ENCODE measurements around the gene GANAB.
A peak's percentile ranks its signal among the peaks of the same experiment; 100 is the strongest.

The GANAB gene

GRCh38 chr11:62603776-62604299 lies 42.6 kb downstream of the GANAB start:
- Histone ChIP-seq H4K12ac (ENCODE audit: low read depth, low read length) (no peak overlapping the region), H3K27me3 (ENCODE audit: insufficient read depth, low read length) (no peaks in the 10 kb centered on the region), H3K36me3 (ENCODE audit: control insufficient read depth in 1 of 2, insufficient read depth in 2 of 2, low read length in 2 of 2) (peaks cover 26 to 28% of the 10 kb centered on the region in 2 experiments), H3K27ac (ENCODE audit: low read depth, low read length) (no peak overlapping the region), H2BK120ac (ENCODE audit: insufficient read depth, low read length, poor library complexity) (no peak overlapping the region), H3K4me2 (ENCODE audit: low read length) (no peak overlapping the region), H3K4me3 (ENCODE audit: low read depth, low read length) (no peak overlapping the region), H3K23ac (ENCODE audit: low read length) (no peak overlapping the region), H2AFZ (ENCODE audit: insufficient read depth, low read length, poor library complexity) (no peak overlapping the region), H3K79me1 (ENCODE audit: low read length) (peaks cover 21% of the 10 kb centered on the region), H2BK12ac (ENCODE audit: low read length) (no peak overlapping the region), H3K79me2 (ENCODE audit: control insufficient read depth, insufficient read depth, low read length, poor library complexity) (peaks cover 11% of the 10 kb centered on the region), H3K14ac (ENCODE audit: low read length) (no peak overlapping the region), H3K9ac (ENCODE audit: low read length) (no peak overlapping the region), H4K91ac (ENCODE audit: low read depth, low read length) (no peak overlapping the region), H4K8ac (ENCODE audit: low read depth, low read length) (no peak overlapping the region), H3K4me1 (ENCODE audit: control insufficient read depth in 1 of 2, insufficient read depth in 2 of 2, low read length in 2 of 2) (peaks cover 10 to 16% of the 10 kb centered on the region in 2 experiments), H2BK5ac (ENCODE audit: low read depth, low read length, poor library complexity) (no peak overlapping the region), H3K18ac (ENCODE audit: low read length) (no peak overlapping the region), H2AK5ac (ENCODE audit: low read length) (no peak overlapping the region), H3K9me3 (ENCODE audit: insufficient read depth, low read depth, low read length) (no peaks in the 10 kb centered on the region), H3K4ac (ENCODE audit: low read depth, low read length) (no peak overlapping the region)
- no peak for DNase-seq
- no CpG with 5 or more reads among the region's 8 CpGs for WGBS (ENCODE audit: extremely low coverage, insufficient coverage, insufficient read length)

DNA sequence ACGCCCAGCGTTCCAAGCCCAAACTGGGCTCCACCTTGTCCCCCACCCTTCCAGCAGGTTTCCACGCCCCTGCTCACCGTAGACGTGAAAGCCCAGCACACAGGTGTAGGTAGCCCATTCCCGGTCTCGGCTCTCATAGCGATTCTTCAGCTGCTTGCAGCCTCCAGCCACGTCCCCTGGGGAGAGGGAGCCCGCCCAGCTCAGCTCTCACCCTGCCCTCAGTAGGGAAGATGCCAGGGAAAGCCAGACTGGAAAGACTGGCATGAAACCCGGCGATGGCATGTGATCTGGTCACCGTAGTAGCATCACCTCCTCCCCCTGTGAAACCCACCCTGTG lies 43.4 kb downstream of the GANAB start:
- peak overlapping the region; percentile 0 for H3K18ac ChIP-seq (ENCODE audit: low read length)
- no peak overlapping the region for H3K9ac ChIP-seq (ENCODE audit: low read length)
- H3K79me2 ChIP-seq (ENCODE audit: control insufficient read depth, insufficient read depth, low read length, poor library complexity), result peaks cover 11% of the 10 kb centered on the region
- H3K23ac ChIP-seq (ENCODE audit: low read length), result no peak overlapping the region
- WGBS (ENCODE audit: extremely low coverage, insufficient coverage, insufficient read length), result no CpG with 5 or more reads among the region's 13 CpGs
- H3K4me1 ChIP-seq (ENCODE audit: control insufficient read depth in 1 of 2, insufficient read depth in 2 of 2, low read length in 2 of 2), result peaks cover 10 to 16% of the 10 kb centered on the region in 2 experiments
- H3K27me3 ChIP-seq (ENCODE audit: insufficient read depth, low read length), result no peaks in the 10 kb centered on the region
- H3K9me3 ChIP-seq (ENCODE audit: insufficient read depth, low read depth, low read length), result no peaks in the 10 kb centered on the region
- H2BK120ac ChIP-seq (ENCODE audit: insufficient read depth, low read length, poor library complexity), result peak overlapping the region; percentile 5
- H3K4me3 ChIP-seq (ENCODE audit: low read depth, low read length), result peak overlapping the region; percentile 72
- peaks cover 25 to 27% of the 10 kb centered on the region in 2 experiments for H3K36me3 ChIP-seq (ENCODE audit: control insufficient read depth in 1 of 2, insufficient read depth in 2 of 2, low read length in 2 of 2)
- peak overlapping the region; percentile 7 for H2BK12ac ChIP-seq (ENCODE audit: low read length)
- peak overlapping the region; percentile 89 for H3K4me2 ChIP-seq (ENCODE audit: low read length)
- peaks cover 21% of the 10 kb centered on the region for H3K79me1 ChIP-seq (ENCODE audit: low read length)
- H3K14ac ChIP-seq (ENCODE audit: low read length), result peak overlapping the region; percentile 10
- no peak overlapping the region for H2BK5ac ChIP-seq (ENCODE audit: low read depth, low read length, poor library complexity)
- H3K4ac ChIP-seq (ENCODE audit: low read depth, low read length), result no peak overlapping the region
- H4K8ac ChIP-seq (ENCODE audit: low read depth, low read length), result peak overlapping the region; percentile 75
- H4K91ac ChIP-seq (ENCODE audit: low read depth, low read length), result peak overlapping the region; percentile 41
- H2AFZ ChIP-seq (ENCODE audit: insufficient read depth, low read length, poor library complexity), result no peak overlapping the region
- H4K12ac ChIP-seq (ENCODE audit: low read depth, low read length), result peak overlapping the region; percentile 52
- no peak overlapping the region for H2AK5ac ChIP-seq (ENCODE audit: low read length)
- no peak for DNase-seq
- no peak overlapping the region for H3K27ac ChIP-seq (ENCODE audit: low read depth, low read length)

DNA sequence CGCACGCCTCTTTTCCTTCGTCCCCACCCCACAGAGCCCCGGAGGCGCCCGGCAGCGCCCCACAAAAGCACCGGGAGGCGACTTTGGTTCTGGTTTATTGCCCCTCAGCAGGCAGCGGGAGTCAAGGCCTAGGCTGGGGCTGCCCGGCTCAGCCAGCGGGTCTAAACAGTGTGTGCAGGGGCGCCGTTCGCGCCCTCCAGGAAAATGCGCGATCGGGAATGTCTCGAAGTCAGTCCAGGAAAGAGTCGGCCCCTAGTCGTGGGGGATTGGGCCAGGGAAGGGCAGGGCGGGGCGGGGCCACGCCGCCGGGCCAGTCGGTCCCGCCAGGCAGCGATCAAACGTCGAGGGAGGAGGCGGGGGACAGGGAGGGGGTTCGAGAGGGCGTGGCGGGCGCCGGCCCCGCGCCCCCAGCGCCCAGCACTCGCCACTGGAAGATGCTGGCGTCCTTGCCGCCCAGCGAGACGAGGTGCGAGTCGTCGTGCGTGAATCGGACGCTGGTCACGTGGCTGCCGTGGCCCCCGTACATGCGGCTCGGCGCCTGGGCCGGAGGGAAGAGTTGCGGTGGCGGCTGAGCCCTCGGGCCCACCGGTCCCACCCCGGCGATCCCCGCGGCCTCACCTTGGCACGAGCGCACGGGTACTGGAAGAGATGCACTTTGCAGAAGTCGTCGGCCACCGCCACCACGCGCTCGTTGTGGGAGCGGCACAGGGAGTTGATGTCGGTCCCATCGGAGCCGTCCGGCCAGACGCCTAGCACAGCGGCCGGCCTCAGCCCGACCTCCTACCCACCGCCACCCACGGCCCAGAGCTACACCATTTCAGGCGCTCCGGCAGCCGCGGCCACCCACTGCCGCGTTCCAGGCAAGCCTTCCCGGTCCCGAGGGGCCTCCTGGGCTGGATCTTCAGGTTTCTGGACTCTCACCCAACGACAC lies 44.0 kb downstream of the GANAB start:
- DNase-seq, result peak; percentile 62 to 66
- peak overlapping the region; percentile 61 for H2AK5ac ChIP-seq (ENCODE audit: low read length)
- H3K36me3 ChIP-seq (ENCODE audit: control insufficient read depth in 1 of 2, insufficient read depth in 2 of 2, low read length in 2 of 2), result peaks cover 30 to 32% of the 10 kb centered on the region in 2 experiments
- no CpG with 5 or more reads among the region's 96 CpGs for WGBS (ENCODE audit: extremely low coverage, insufficient coverage, insufficient read length)
- H4K12ac ChIP-seq (ENCODE audit: low read depth, low read length), result peak overlapping the region; percentile 64
- H3K4me3 ChIP-seq (ENCODE audit: low read depth, low read length), result peak overlapping the region; percentile 72
- H3K18ac ChIP-seq (ENCODE audit: low read length), result peak overlapping the region; percentile 71
- H3K4ac ChIP-seq (ENCODE audit: low read depth, low read length), result peak overlapping the region; percentile 19
- peak overlapping the region; percentile 68 for H4K91ac ChIP-seq (ENCODE audit: low read depth, low read length)
- H3K4me1 ChIP-seq (ENCODE audit: control insufficient read depth in 1 of 2, insufficient read depth in 2 of 2, low read length in 2 of 2), result peaks cover 10 to 16% of the 10 kb centered on the region in 2 experiments
- no peak overlapping the region for H3K23ac ChIP-seq (ENCODE audit: low read length)
- peaks cover 21% of the 10 kb centered on the region for H3K79me1 ChIP-seq (ENCODE audit: low read length)
- peaks cover 11% of the 10 kb centered on the region for H3K79me2 ChIP-seq (ENCODE audit: control insufficient read depth, insufficient read depth, low read length, poor library complexity)
- no peaks in the 10 kb centered on the region for H3K27me3 ChIP-seq (ENCODE audit: insufficient read depth, low read length)
- peak overlapping the region; percentile 71 for H2BK5ac ChIP-seq (ENCODE audit: low read depth, low read length, poor library complexity)
- peak overlapping the region; percentile 7 for H2BK12ac ChIP-seq (ENCODE audit: low read length)
- peak overlapping the region; percentile 66 for H3K9ac ChIP-seq (ENCODE audit: low read length)
- H3K4me2 ChIP-seq (ENCODE audit: low read length), result peak overlapping the region; percentile 89
- peak overlapping the region; percentile 78 for H4K8ac ChIP-seq (ENCODE audit: low read depth, low read length)
- peak overlapping the region; percentile 67 for H2BK120ac ChIP-seq (ENCODE audit: insufficient read depth, low read length, poor library complexity)
- no peaks in the 10 kb centered on the region for H3K9me3 ChIP-seq (ENCODE audit: insufficient read depth, low read depth, low read length)
- H3K27ac ChIP-seq (ENCODE audit: low read depth, low read length), result peak overlapping the region; percentile 84
- H3K14ac ChIP-seq (ENCODE audit: low read length), result peak overlapping the region; percentile 80
- peak overlapping the region; percentile 32 for H2AFZ ChIP-seq (ENCODE audit: insufficient read depth, low read length, poor library complexity)

- peak within 1 kb of the TSS; percentile 98 for H3K9ac ChIP-seq (ENCODE audit: low read length)
- peak within 1 kb of the TSS; percentile 97 for H3K4me3 ChIP-seq (ENCODE audit: low read depth, low read length)
- H4K8ac ChIP-seq (ENCODE audit: low read depth, low read length), result peak within 1 kb of the TSS; percentile 93
- no peaks in the 10 kb centered on the region for H3K9me3 ChIP-seq (ENCODE audit: insufficient read depth, low read depth, low read length)
- H3K36me3 ChIP-seq (ENCODE audit: control insufficient read depth in 1 of 2, insufficient read depth in 2 of 2, low read length in 2 of 2), result peaks cover 36 to 38% of the 10 kb centered on the region in 2 experiments
- H4K12ac ChIP-seq (ENCODE audit: low read depth, low read length), result peak within 1 kb of the TSS; percentile 93
- H2BK12ac ChIP-seq (ENCODE audit: low read length), result no peak within 1 kb of the TSS
- H2AFZ ChIP-seq (ENCODE audit: insufficient read depth, low read length, poor library complexity), result peak within 1 kb of the TSS; percentile 51
- no peaks in the 10 kb centered on the region for H3K27me3 ChIP-seq (ENCODE audit: insufficient read depth, low read length)
- no CpG with 5 or more reads among the region's 83 CpGs for WGBS (ENCODE audit: extremely low coverage, insufficient coverage, insufficient read length)
- H3K79me1 ChIP-seq (ENCODE audit: low read length), result peaks cover 21% of the 10 kb centered on the region
- H3K4me2 ChIP-seq (ENCODE audit: low read length), result peak within 1 kb of the TSS; percentile 89
- peaks cover 10 to 13% of the 10 kb centered on the region in 2 experiments for H3K4me1 ChIP-seq (ENCODE audit: control insufficient read depth in 1 of 2, insufficient read depth in 2 of 2, low read length in 2 of 2)
- peak within 1 kb of the TSS; percentile 61 for H2AK5ac ChIP-seq (ENCODE audit: low read length)
- peak; percentile 99 for DNase-seq
- peak within 1 kb of the TSS; percentile 96 for H3K27ac ChIP-seq (ENCODE audit: low read depth, low read length)
- peak within 1 kb of the TSS; percentile 98 for H4K91ac ChIP-seq (ENCODE audit: low read depth, low read length)
- H3K18ac ChIP-seq (ENCODE audit: low read length), result peak within 1 kb of the TSS; percentile 96
- H3K23ac ChIP-seq (ENCODE audit: low read length), result no peak within 1 kb of the TSS
- H3K14ac ChIP-seq (ENCODE audit: low read length), result peak within 1 kb of the TSS; percentile 97
- peak within 1 kb of the TSS; percentile 88 for H2BK120ac ChIP-seq (ENCODE audit: insufficient read depth, low read length, poor library complexity)
- peaks cover 11% of the 10 kb centered on the region for H3K79me2 ChIP-seq (ENCODE audit: control insufficient read depth, insufficient read depth, low read length, poor library complexity)
- H3K4ac ChIP-seq (ENCODE audit: low read depth, low read length), result peak within 1 kb of the TSS; percentile 97
- H2BK5ac ChIP-seq (ENCODE audit: low read depth, low read length, poor library complexity), result peak within 1 kb of the TSS; percentile 86
These were observed 44.9 kb downstream of the GANAB start, which contains the start of gene MTA2 for GRCh38 chr11:62601372-62602140. Gene MTA2 (minus strand): TSS chr11:62601865. CDS start chr11:62601450, 415 bp downstream.
